GM19452 (cell line): ENCODE results near the gene LGALS13.
"Not testable (repeated sequence)": the region's sequence is repeated elsewhere in the genome, so short reads cannot be mapped to it uniquely, and the experiment has no call there.

Source experiments
- ATAC-seq: cut with Tn5 transposase; IDR thresholded peaks from one replicate; pipeline ENCODE4 v1.9.1; 2021; ENCODE audit not compliant: unreplicated experiment

The LGALS13 gene

DNA sequence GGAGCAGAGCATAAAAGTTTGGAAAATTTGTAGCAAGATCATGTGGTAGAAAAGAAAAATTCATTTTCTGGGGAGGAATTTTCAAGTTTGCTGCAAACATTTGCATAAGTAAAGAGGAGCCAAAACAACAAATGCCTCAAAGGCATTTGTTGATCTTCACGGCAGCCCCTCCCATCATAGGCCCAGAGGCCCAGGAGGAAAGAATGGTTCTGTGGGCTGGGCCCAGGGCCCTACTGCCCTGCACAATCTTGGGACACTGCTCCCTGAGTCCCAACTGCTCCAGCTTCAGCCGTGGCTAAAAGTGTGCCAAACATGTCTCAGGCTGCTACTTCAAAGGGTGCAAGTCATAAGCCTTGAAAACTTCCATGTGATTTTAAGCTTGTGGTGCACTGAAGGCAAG is 11.3 kb downstream of the LGALS13 start:
- ATAC-seq, result no peak

DNA sequence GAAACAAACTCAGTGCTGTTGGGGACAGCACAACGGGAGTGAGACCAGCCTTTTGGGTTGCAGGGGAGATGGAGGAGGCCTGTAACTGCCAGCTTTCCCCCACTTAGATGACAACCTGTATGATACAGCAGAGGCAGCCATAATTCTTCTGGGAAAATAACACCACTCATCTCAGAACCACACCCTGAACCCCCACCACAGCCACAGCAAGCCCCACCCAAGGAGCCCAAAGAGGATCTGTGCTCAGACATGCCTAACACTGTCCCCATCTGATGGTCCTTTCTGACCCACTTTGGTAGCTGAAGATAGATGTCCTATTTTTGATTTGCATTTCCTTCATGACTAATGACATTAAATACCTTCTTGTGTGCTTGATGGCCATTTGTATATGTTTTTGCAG is 15.4 kb downstream of the LGALS13 start:
- no peak for ATAC-seq

DNA sequence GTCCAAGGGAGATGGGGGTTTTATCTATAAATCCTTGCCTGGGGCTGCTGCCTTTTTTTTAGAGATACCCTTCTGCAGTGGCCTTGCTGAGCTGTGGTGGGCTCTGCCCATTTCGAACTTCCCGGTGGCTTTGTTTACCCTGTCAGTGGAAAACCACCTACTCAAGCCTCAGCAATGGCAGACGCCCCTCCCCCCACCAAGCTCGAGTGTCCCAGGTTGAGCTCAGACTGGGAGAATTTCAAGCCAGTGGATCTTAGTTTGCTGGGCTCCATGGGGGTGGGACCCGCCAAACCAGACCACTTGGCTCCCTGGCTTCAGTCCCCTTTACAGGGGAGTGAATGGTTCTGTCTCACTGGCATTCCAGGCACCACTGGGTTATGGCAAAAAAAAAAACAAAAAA is 21.6 kb downstream of the LGALS13 start:
- no peak for ATAC-seq

DNA sequence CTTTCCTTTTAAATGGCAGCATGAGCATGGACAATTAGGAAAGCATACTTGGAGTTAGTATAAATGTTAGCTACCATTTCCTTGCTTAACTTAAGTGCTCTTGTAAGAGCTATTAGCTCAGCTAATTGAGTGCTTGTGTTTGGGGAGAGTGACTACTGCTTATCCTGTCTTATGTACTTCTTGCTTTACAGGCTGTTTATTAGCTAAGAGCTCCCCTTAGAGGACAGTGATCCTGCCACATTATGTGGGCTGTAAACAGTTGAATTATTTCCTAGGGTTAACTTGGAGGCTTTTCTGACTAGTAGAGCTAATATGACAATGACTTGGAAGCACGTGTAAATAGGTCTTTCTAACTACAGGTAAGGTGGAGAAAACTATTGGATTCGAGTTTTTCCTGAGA is 25.3 kb downstream of the LGALS13 start:
- ATAC-seq, result not testable (repeated sequence)

DNA sequence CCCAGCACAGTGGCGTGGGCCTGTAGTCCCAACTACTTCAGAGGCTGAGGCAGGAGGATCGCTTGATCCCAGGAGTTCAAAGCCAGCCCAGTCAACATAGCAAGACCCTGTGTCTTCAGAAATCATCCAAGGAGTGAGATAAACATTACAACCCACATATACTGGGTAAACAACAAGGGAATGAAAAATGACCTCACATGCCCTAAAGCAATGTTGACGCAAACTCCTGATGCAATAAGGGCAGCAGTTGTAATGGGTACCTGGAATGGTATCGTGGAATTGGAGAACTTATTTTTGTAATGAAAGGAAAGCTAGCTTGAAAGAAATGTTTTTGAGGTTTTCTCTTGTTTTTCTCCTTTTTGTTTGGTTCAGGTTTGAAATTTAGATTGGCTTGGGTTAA is 28.9 kb downstream of the LGALS13 start:
- no peak for ATAC-seq

DNA sequence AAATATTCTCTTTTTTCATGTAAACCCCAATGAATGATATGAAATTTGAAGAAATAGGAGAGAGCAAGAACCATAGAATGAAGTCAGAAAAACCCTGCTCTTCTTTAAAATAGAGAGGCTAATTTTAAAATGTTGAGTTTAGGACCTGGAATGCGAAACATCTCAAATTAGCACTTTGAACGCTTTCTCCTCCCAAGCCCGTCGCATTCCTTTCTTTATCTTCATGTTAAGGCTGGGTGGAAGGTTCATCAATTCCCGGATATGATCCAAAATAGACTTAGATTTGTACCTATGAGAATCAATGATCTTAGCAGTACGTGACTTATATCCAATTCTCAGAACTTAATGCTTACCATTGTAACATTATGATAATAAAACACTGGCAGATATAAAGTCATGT is 29.3 kb downstream of the LGALS13 start:
- ATAC-seq, result no peak

DNA sequence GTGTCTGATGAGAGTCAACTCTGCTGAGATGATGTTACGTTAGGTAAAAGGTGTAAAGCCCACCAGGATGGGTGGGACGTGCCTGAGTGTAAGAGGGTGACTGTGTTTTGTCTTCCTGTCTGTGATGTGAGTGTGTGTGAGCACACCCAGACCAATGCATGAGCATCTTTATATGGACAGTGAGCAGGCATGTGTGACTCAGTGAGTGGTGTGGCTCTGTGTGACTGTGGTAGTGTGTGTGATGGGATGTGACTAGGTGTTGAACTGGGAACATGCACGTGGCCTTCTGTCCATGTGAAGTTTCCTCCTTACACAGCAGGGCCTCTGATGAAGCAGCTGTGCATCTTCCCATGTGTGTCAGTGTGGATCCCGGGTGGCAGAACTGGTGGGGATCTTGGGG is 35.6 kb downstream of the LGALS13 start:
- no peak for ATAC-seq

DNA sequence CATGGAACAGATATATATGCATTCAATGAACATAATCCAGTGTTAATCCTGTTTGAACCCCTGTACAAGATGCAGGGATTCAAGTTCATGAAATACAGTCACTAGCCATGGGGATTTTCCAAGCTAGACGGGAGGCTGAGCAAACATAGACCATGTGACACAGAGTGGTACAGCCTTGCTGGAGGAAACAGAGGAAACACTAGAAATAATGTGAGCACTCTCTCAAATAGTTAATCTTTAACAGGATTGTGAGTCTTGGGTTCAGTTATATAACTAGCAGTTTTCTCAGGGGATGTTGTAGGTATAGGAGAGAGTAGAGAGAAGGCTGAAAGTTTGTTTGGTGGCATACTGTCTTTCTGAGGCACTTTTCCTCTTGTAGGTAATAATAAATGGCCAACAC is 39.4 kb downstream of the LGALS13 start:
- no peak for ATAC-seq

DNA sequence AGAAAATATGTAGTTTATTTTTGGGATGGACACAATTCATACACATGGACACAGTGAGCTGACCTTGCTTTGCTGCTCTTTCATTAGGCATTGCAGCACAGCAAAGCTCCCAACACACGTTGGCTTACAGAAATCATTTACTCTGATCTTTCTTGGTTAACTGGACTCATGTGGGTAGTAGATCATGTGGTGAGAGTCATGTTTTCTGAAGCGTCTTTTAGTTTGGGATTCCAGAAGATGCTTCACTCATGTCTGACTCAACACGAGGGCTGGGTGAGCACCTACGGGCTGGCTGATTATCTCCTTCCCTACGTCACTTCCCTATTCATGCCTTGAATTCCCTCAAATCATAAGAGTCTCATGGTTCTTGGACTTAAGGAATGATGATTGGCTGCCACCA is 41.3 kb downstream of the LGALS13 start:
- no peak for ATAC-seq

DNA sequence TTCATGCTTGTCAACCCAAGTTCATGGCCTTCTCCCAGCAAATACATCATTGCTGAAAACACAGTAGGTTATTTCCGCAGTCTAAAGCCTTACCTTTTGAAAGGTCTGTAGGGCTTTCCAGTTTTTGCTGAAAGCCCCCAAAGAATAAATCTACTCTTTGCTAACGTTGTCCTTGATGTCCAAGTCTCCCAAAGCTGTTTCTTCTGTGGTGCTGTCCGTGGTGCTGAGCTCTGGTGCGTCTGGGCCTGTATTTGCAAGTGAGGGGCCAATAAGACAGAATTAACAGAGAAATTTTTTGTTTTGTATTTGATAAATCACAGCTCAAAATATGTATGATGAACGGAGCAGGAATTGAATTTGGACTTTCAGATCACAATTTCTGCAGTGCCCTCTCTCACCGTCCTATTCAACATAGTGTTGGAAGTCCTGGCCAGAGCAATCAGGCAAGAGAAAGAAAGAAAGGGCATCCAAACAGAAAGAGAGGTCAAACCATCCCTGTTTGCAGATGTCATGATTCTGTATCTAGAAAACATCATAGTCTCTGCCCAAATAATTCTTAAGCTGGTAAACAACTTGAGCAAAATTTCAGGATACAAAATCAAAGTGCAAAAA is 43.6 kb downstream of the LGALS13 start:
- ATAC-seq, result no peak

DNA sequence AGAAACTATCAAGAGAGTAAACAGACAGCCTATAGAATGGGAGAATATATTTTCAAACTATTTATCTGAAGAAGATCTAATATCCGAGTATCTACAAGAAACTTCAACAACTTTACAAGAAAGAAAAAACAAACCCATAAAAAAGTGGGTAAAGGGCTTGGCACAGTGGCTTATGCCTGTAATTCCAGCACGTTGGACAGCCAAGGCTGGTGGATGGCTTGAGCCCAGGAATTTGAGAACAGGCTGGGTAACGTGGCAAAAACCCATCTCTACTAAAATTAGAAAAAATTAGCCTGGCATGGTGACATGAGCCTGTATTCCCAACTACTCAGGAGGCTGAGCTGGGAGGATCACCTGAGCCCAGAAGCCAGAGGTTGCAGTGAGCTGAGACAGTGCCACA is 45.6 kb downstream of the LGALS13 start:
- no peak for ATAC-seq

DNA sequence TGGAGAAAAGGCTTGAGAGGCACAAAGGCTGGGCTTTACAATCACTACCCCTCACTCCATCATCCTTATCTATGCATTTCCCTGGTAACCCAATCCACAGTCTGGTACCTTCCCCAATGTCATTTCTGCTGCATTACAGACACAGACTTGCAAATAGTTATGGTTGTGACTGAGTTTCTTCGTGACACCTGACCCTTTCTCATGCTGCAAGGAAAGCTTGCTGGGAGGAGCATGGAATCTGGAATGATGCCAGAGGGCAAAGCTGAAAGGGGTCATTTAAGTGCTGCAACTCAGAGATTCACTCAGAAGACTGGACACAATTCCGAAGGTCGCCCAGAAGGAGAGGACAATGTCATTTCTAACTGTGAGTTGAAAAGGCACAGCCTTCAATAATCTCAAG is 53.3 kb downstream of the LGALS13 start, which contains the start of gene LGALS16:
TSS of gene LGALS16 (plus strand) at position 301 of the 400 bp plus-strand sequence. CDS start at position 350, 49 bp downstream.
- ATAC-seq, result no peak
